H9 (cell line): ENCODE results near the gene MYLK. TPM values are rescaled to one million over a fixed set of nuclear protein-coding genes. Genes with fewer than 3 reads are reported as not detected.

Experiments
- DNase-seq: peaks from one replicate; pipeline ENCODE4 v3.0.0-alpha.2; 2017
- H2AFZ ChIP-seq: one replicate; pipeline ENCODE4 v1.6.1; 2013; ENCODE audit warnings: mild to moderate bottlenecking, low read length, control low read depth, moderate library complexity
- H2AK5ac ChIP-seq: 2 replicates; pipeline ENCODE4 v1.6.1; 2013; ENCODE audit warnings: low read length, control low read depth, mixed read lengths; ENCODE audit not compliant: insufficient read length
- H2BK120ac ChIP-seq: one replicate; pipeline ENCODE4 v1.6.1; 2013; ENCODE audit warnings: low read depth, mild to moderate bottlenecking, low read length, control low read depth, inconsistent platforms; ENCODE audit not compliant: poor library complexity, severe bottlenecking
- H2BK12ac ChIP-seq: 2 replicates; pipeline ENCODE4 v1.6.1; 2013; ENCODE audit warnings: low read length, control low read depth, mixed read lengths, low read depth; ENCODE audit not compliant: insufficient read length
- H2BK15ac ChIP-seq: 2 replicates; pipeline ENCODE4 v1.6.1; 2013; ENCODE audit warnings: low read depth, low read length, control low read depth
- H2BK20ac ChIP-seq: one replicate; pipeline ENCODE4 v1.6.1; 2013; ENCODE audit warnings: low read depth, mild to moderate bottlenecking, low read length, control low read depth, inconsistent platforms; ENCODE audit not compliant: poor library complexity, severe bottlenecking
- H2BK5ac ChIP-seq: 2 replicates; pipeline ENCODE4 v1.6.1; 2013; ENCODE audit warnings: low read length, control low read depth, mixed read lengths; ENCODE audit not compliant: insufficient read length
- H3K14ac ChIP-seq: 2 replicates; pipeline ENCODE4 v1.6.1; 2013; ENCODE audit warnings: low read length, control low read depth; ENCODE audit not compliant: insufficient read depth
- H3K18ac ChIP-seq: 2 replicates; pipeline ENCODE4 v1.6.1; 2013; ENCODE audit warnings: low read depth, mild to moderate bottlenecking, mixed read lengths, low read length, control low read depth; ENCODE audit not compliant: insufficient read length
- H3K23ac ChIP-seq: 2 replicates; pipeline ENCODE4 v1.6.1; 2013; ENCODE audit warnings: low read length, control low read depth, mixed read lengths, low read depth; ENCODE audit not compliant: insufficient read length
- H3K23me2 ChIP-seq: 2 replicates; pipeline ENCODE4 v1.6.1; 2013; ENCODE audit warnings: low read depth, mild to moderate bottlenecking, mixed read lengths, low read length, control low read depth; ENCODE audit not compliant: insufficient read length, poor library complexity, severe bottlenecking
- H3K27ac ChIP-seq: 2 replicates; pipeline ENCODE4 v1.5.1; 2013; ENCODE audit warnings: low read length, control low read depth, mixed read lengths, low read depth; ENCODE audit not compliant: insufficient read length
- H3K27me3 ChIP-seq: 2 replicates; pipeline ENCODE4 v1.6.1; 2013; ENCODE audit warnings: low read length, control low read depth, inconsistent platforms; ENCODE audit not compliant: insufficient read depth
- H3K4ac ChIP-seq: 2 replicates; pipeline ENCODE4 v1.6.1; 2013; ENCODE audit warnings: low read depth, mild to moderate bottlenecking, control low read depth, inconsistent platforms, low read length, moderate library complexity
- H3K4me1 ChIP-seq: 2 replicates; pipeline ENCODE4 v1.6.1; 2013; ENCODE audit warnings: low read length, control low read depth, inconsistent platforms; ENCODE audit not compliant: insufficient read depth
- H3K4me2 ChIP-seq: 2 replicates; pipeline ENCODE4 v1.6.1; 2013; ENCODE audit warnings: low read length, control low read depth, mixed read lengths; ENCODE audit not compliant: insufficient read length, insufficient read depth
- H3K56ac ChIP-seq: 2 replicates; pipeline ENCODE4 v1.6.1; 2013; ENCODE audit warnings: low read depth, mild to moderate bottlenecking, mixed read lengths, low read length, control low read depth; ENCODE audit not compliant: insufficient read length
- H3K79me1 ChIP-seq: 2 replicates; pipeline ENCODE4 v1.6.1; 2013; ENCODE audit warnings: low read depth, mild to moderate bottlenecking, moderate library complexity, low read length, control low read depth, inconsistent platforms; ENCODE audit not compliant: insufficient read depth, poor library complexity, severe bottlenecking
- H3K79me2 ChIP-seq: 2 replicates; pipeline ENCODE4 v1.6.1; 2013; ENCODE audit warnings: low read length, control low read depth, inconsistent platforms; ENCODE audit not compliant: insufficient read depth
- H3K9ac ChIP-seq: 2 replicates; pipeline ENCODE4 v1.6.1; 2013; ENCODE audit warnings: low read length, control low read depth, mixed read lengths; ENCODE audit not compliant: insufficient read length; ENCODE audit errors: extremely low read depth
- H3K9me3 ChIP-seq: one replicate; pipeline ENCODE4 v1.6.1; 2013; ENCODE audit warnings: low read depth, low read length, inconsistent platforms; ENCODE audit not compliant: control insufficient read depth
- H3T11ph ChIP-seq: one replicate; pipeline ENCODE4 v1.6.1; 2013; ENCODE audit warnings: mild to moderate bottlenecking, low read length, control low read depth, inconsistent platforms
- H4K20me1 ChIP-seq: one replicate; pipeline ENCODE4 v1.6.1; 2013; ENCODE audit not compliant: control insufficient read depth, insufficient read length, insufficient read depth
- H4K5ac ChIP-seq: 2 replicates; pipeline ENCODE4 v1.6.1; 2013; ENCODE audit warnings: low read depth, mild to moderate bottlenecking, mixed read lengths, low read length, control low read depth; ENCODE audit not compliant: insufficient read length
- H4K8ac ChIP-seq: replicated peaks from 2 replicates; pipeline ENCODE4 v1.6.1; 2013; ENCODE audit warnings: low read length, control low read depth, mixed read lengths, low read depth; ENCODE audit not compliant: insufficient read length
- H4K91ac ChIP-seq: 2 replicates; pipeline ENCODE4 v1.6.1; 2013; ENCODE audit warnings: low read depth, mild to moderate bottlenecking, moderate library complexity, mixed read lengths, low read length, control low read depth; ENCODE audit not compliant: insufficient read length
- H3K27ac Mint-ChIP-seq, 3 experiments: 2 replicates in 2 of 3; 3 replicates in 1 of 3; pipeline ENCODE4 v1.8.0; 2020 to 2021; ENCODE audit warnings: mixed read lengths in 3 of 3, mild to moderate bottlenecking in 1 of 3, moderate library complexity in 1 of 3
- H3K27me3 Mint-ChIP-seq: 2 replicates; pipeline ENCODE4 v1.8.0; 2021; ENCODE audit warnings: low read depth, mild to moderate bottlenecking, moderate library complexity, mixed read lengths
- H3K36me3 Mint-ChIP-seq, 3 experiments: 2 replicates in 2 of 3; 3 replicates in 1 of 3; pipeline ENCODE4 v1.8.0; 2020 to 2021; ENCODE audit warnings: low read depth in 3 of 3, mixed read lengths in 3 of 3; ENCODE audit not compliant: insufficient read depth in 1 of 3
- H3K4me1 Mint-ChIP-seq, 2 experiments: 2 replicates each; pipeline ENCODE4 v1.8.0; 2020; ENCODE audit warnings: mixed read lengths in 2 of 2
- H3K4me3 Mint-ChIP-seq, 2 experiments: 2 replicates in 1 of 2; 3 replicates in 1 of 2; pipeline ENCODE4 v1.8.0; 2020 to 2021; ENCODE audit warnings: mild to moderate bottlenecking in 2 of 2, mixed read lengths in 2 of 2, moderate library complexity in 1 of 2
- H3K9me3 Mint-ChIP-seq, 2 experiments: 2 replicates in 1 of 2; 3 replicates in 1 of 2; pipeline ENCODE4 v1.8.0; 2020; ENCODE audit warnings: mild to moderate bottlenecking in 2 of 2, mixed read lengths in 2 of 2, moderate library complexity in 1 of 2
- CTCF ChIP-seq: fragments of 200-600 bp; sonication (generic); conservative IDR thresholded peaks from 3 replicates; pipeline ENCODE4 v1.8.0; 2021; ENCODE audit warnings: antibody characterized with exemption, mild to moderate bottlenecking
- WGBS: extraction: QIAGEN DNeasy Blood & Tissue Kit; methylation state at CpG from one replicate; pipeline ENCODE4 v1.1.7; 2013; ENCODE audit warnings: missing lambda C conversion rate, low lambda C conversion rate, mixed read lengths; ENCODE audit not compliant: insufficient read length; ENCODE audit errors: extremely low coverage; 5-methylcytosine and 5-hydroxymethylcytosine counted together
- total RNA-seq: library from RNA; stranded (reverse); gene quantifications from 2 replicates; pipeline ENCODE4 v1.2.1, GENCODE V29; 2021

The MYLK gene
- total RNA-seq, 1 experiment from 2014 or later = 10.1 TPM

DNA sequence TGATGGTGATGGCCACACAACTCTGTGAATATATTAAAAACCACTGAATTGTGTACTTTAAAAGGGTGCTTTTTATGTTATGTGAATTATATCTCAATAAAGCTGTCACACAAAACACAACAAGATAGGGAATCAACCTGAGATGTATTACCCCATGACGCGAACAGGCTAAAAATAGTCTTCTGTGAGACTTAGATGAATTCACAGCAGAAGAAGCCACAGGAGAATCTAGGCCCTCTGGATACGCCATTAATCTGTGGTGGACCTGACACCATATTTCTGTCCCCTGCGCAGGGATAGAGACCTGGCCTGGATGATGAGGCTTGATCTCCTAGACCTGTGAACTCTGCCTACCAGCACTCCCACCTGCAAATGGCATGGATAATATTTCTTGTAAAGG is 153.3 kb downstream of the MYLK start:
- no peak for TF ChIP-seq CTCF
- no peak overlapping the region for H2BK15ac ChIP-seq
- no peaks in the 10 kb centered on the region for H3K9me3 ChIP-seq
- H3K4me2 ChIP-seq = no peak overlapping the region
- no peak overlapping the region for H4K91ac ChIP-seq
- no peak overlapping the region for H3K27ac Mint-ChIP-seq
- H3K79me2 ChIP-seq = no peaks in the 10 kb centered on the region
- H3K23ac ChIP-seq = no peak overlapping the region
- no peaks in the 10 kb centered on the region for H3K23me2 ChIP-seq
- no peaks in the 10 kb centered on the region for H3K79me1 ChIP-seq
- H3K4ac ChIP-seq = no peak overlapping the region
- no peak overlapping the region for H2BK20ac ChIP-seq
- no peak overlapping the region for H2AFZ ChIP-seq
- no peak overlapping the region for H3K9ac ChIP-seq
- no peak overlapping the region for H3K56ac ChIP-seq
- H3K14ac ChIP-seq = no peak overlapping the region
- H4K5ac ChIP-seq = no peak overlapping the region
- H3K4me3 Mint-ChIP-seq = no peak overlapping the region
- H4K20me1 ChIP-seq = no peaks in the 10 kb centered on the region
- no peaks in the 10 kb centered on the region for H3K4me1 Mint-ChIP-seq
- H3T11ph ChIP-seq = no peak overlapping the region
- no CpG with 5 or more reads among the region's 4 CpGs for WGBS
- no peaks in the 10 kb centered on the region; the same call in 1 of the 2 replicates for H3K27me3 Mint-ChIP-seq
- H2BK120ac ChIP-seq = no peak overlapping the region
- no peaks in the 10 kb centered on the region for H3K9me3 Mint-ChIP-seq
- H3K27me3 ChIP-seq = no peaks in the 10 kb centered on the region
- H2BK5ac ChIP-seq = no peak overlapping the region
- H2BK12ac ChIP-seq = no peak overlapping the region
- H3K4me1 ChIP-seq = no peaks in the 10 kb centered on the region
- H3K36me3 Mint-ChIP-seq = peaks cover 0 to 2% (median 0%) of the 10 kb centered on the region in 3 experiments; a peak in 1 of 7 replicates
- no peak for DNase-seq
- H3K27ac ChIP-seq = no peak overlapping the region
- H2AK5ac ChIP-seq = no peak overlapping the region
- no peak overlapping the region for H3K18ac ChIP-seq
- no peak overlapping the region for H4K8ac ChIP-seq
